Natural killer cell (primary cell): ENCODE data around the gene BARX1. TPM values are rescaled to one million over a fixed set of nuclear protein-coding genes. Genes with fewer than 3 reads are reported as not detected.

ENCODE experiments used
- ATAC-seq, 3 donors: fragments of 150-1000 bp in 2 of 3; fragments of 200-7000 bp in 1 of 3; cut with Tn5 transposase; 1 replicate in 1 of 3; 2 replicates in 2 of 3; pipeline ENCODE4 v1.10.0; 2021; ENCODE audit warnings: mild to moderate bottlenecking in 2 of 3, moderate library complexity in 2 of 3
- DNase-seq, 2 donors: peaks; one replicate each; pipeline versions ENCODE4 v3.0.0 to v3.0.0-alpha.2; 2013 to 2021; ENCODE audit warnings: mixed read lengths in 1 of 2
- H3K27ac ChIP-seq: one replicate; pipeline ENCODE4 v1.5.1; 2013; ENCODE audit warnings: mild to moderate bottlenecking, low read length
- H3K27me3 ChIP-seq: one replicate; pipeline ENCODE4 v1.6.1; 2013; ENCODE audit warnings: low read length; ENCODE audit not compliant: control insufficient read depth, insufficient read depth
- H3K36me3 ChIP-seq: one replicate; pipeline ENCODE4 v1.6.1; 2013; ENCODE audit warnings: low read length; ENCODE audit not compliant: control insufficient read depth, insufficient read depth
- H3K4me1 ChIP-seq: one replicate; pipeline ENCODE4 v1.6.1; 2013; ENCODE audit warnings: low read length; ENCODE audit not compliant: control insufficient read depth, insufficient read depth
- H3K4me3 ChIP-seq: one replicate; pipeline ENCODE4 v1.5.1; 2013; ENCODE audit warnings: low read length
- H3K9me3 ChIP-seq: one replicate; pipeline ENCODE4 v1.6.1; 2013; ENCODE audit warnings: low read length; ENCODE audit not compliant: control insufficient read depth, insufficient read depth
- H3K27ac Mint-ChIP-seq, 2 donors: one replicate each; pipeline ENCODE4 v1.8.0; 2022; ENCODE audit warnings: mild to moderate bottlenecking in 2 of 2, mixed read lengths in 2 of 2, moderate library complexity in 1 of 2
- H3K27me3 Mint-ChIP-seq, 2 donors: one replicate each; pipeline ENCODE4 v1.8.0; 2022; ENCODE audit warnings: low read depth in 2 of 2, mixed read lengths in 2 of 2
- H3K36me3 Mint-ChIP-seq: one replicate; pipeline ENCODE4 v1.8.0; 2022; ENCODE audit warnings: mixed read lengths
- H3K4me1 Mint-ChIP-seq, 2 donors: one replicate each; pipeline ENCODE4 v1.8.0; 2022; ENCODE audit warnings: mixed read lengths in 2 of 2
- H3K4me3 Mint-ChIP-seq: one replicate; pipeline ENCODE4 v1.8.0; 2022; ENCODE audit warnings: mild to moderate bottlenecking, moderate library complexity, mixed read lengths
- H3K9me3 Mint-ChIP-seq, 2 donors: one replicate each; pipeline ENCODE4 v1.8.0; 2022; ENCODE audit warnings: mixed read lengths in 2 of 2
- WGBS: methylation state at CpG from one replicate; pipeline ENCODE4 v1.1.7; 2013; ENCODE audit warnings: missing lambda C conversion rate; ENCODE audit not compliant: insufficient coverage; 5-methylcytosine and 5-hydroxymethylcytosine counted together
- intact Hi-C: fragments of 100-400 bp; cut with micrococcal nuclease; formaldehyde crosslinking; loops from one replicate; pipeline ENCODE4 v1.14.2; 2022
- total RNA-seq, 4 donors: library from RNA; stranded (reverse); fragments of 120-200 nt in 1 of 4; gene quantifications; one replicate each; pipeline versions ENCODE4 v1.2.3 to v1.2.4, GENCODE V29; 2013 to 2022
- TF ChIP-seq, protein P1 (sequence below): fragments of 200-600 bp; IDR thresholded peaks from one replicate; pipeline ENCODE4 v1.8.0; 2022; ENCODE audit warnings: antibody characterized with exemption

BARX1 gene
- total RNA-seq, 3 donors from 2014 or later (not counting 1 experiment from before 2014, with no cell fraction given): not detected

DNA sequence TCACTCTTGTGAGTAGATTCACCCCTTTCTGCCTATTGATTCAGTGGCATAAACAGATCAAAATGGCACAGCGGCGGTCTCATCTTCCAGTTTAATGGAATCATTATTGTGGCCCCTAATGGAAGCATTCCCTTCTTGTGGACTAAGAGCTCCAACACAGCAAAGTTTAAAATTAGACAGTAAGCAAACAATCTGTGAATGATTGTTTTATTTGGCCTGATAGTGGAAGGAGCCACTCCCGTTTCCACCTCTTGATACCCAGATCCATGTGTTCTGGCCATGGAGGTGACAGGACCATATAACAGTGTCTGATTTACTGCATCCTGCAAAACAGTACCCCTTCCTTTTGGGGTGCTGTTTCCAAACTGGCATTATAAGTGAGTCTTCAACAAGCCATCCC, 41.2 kb upstream of the BARX1 start:
- intact Hi-C loops: no loop called here

DNA sequence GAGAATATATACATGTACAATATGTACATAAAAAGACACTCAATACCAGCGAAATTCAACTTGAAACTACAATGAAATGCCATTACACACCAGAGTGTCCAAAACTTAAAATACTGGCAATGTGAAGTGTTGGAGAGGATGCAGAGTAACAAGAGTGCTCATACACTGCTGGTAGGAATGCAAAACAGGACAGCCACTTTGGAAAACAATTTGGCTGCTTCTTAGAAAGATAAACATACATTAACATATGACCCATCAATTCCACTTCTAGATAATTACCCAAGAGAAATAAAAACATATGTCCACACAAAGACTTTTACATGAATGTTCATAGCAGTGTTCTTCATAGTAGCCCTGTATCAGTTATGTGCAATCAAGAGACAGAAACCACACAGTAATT, 39.4 kb upstream of the BARX1 start:
- H3K4me3 ChIP-seq: no peak overlapping the region
- TF ChIP-seq, protein P1, sequence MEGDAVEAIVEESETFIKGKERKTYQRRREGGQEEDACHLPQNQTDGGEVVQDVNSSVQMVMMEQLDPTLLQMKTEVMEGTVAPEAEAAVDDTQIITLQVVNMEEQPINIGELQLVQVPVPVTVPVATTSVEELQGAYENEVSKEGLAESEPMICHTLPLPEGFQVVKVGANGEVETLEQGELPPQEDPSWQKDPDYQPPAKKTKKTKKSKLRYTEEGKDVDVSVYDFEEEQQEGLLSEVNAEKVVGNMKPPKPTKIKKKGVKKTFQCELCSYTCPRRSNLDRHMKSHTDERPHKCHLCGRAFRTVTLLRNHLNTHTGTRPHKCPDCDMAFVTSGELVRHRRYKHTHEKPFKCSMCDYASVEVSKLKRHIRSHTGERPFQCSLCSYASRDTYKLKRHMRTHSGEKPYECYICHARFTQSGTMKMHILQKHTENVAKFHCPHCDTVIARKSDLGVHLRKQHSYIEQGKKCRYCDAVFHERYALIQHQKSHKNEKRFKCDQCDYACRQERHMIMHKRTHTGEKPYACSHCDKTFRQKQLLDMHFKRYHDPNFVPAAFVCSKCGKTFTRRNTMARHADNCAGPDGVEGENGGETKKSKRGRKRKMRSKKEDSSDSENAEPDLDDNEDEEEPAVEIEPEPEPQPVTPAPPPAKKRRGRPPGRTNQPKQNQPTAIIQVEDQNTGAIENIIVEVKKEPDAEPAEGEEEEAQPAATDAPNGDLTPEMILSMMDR: no peak
- H3K27ac Mint-ChIP-seq: no peak overlapping the region
- peaks cover 11% of the 10 kb centered on the region for H3K36me3 Mint-ChIP-seq
- no peaks in the 10 kb centered on the region for H3K4me1 Mint-ChIP-seq
- DNase-seq (no peak), ATAC-seq (no peak)
- H3K27ac ChIP-seq: no peak overlapping the region
- no CpG with 5 or more reads among the region's 1 CpG for WGBS
- no peak overlapping the region for H3K4me3 Mint-ChIP-seq
- no peaks in the 10 kb centered on the region for H3K4me1 ChIP-seq
- peaks cover 4% of the 10 kb centered on the region for H3K9me3 ChIP-seq
- peaks cover 0 to 3% of the 10 kb centered on the region in 2 donors for H3K9me3 Mint-ChIP-seq
- no peaks in the 10 kb centered on the region for H3K36me3 ChIP-seq
- peaks cover 38 to 59% of the 10 kb centered on the region in 2 donors for H3K27me3 Mint-ChIP-seq
- intact Hi-C loops: no loop called here
- peaks cover 5% of the 10 kb centered on the region for H3K27me3 ChIP-seq

More for the DNA sequence above, 41.2 kb upstream of the BARX1 start:
- H3K27ac ChIP-seq: no peak overlapping the region
- TF ChIP-seq, protein P1: no peak
- H3K27me3 Mint-ChIP-seq: peaks cover 32 to 42% of the 10 kb centered on the region in 2 donors
- no peaks in the 10 kb centered on the region for H3K36me3 ChIP-seq
- no peaks in the 10 kb centered on the region for H3K4me1 ChIP-seq
- ATAC-seq: no peak
- H3K36me3 Mint-ChIP-seq: no peaks in the 10 kb centered on the region
- no peak overlapping the region for H3K4me3 Mint-ChIP-seq
- H3K4me1 Mint-ChIP-seq: no peaks in the 10 kb centered on the region
- H3K27ac Mint-ChIP-seq: no peak overlapping the region
- H3K9me3 Mint-ChIP-seq: no peaks in the 10 kb centered on the region
- peaks cover 2% of the 10 kb centered on the region for H3K27me3 ChIP-seq
- no peak for DNase-seq
- WGBS: 92% methylated on average over 3 of the region's 3 CpGs
- H3K9me3 ChIP-seq: no peaks in the 10 kb centered on the region
- no peak overlapping the region for H3K4me3 ChIP-seq

DNA sequence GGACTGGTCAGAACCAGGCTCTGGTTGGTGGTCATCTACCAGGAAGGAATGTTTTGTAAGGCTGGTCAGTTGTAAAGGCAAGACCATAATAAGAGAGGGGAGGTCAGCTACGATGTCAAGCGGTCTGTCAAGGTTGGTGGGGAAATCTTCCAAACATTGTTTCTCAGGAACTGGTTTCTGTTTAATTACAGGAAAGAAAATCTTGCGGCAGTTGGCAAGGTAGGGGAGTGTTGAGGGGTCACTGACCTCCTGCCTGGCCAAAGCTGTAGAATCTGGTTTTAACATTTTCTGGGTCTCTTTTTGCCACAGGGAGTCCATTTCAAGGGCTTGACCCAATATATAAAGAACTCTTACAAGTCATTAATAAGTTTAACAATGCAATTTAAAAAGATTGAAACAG, 39.0 kb upstream of the BARX1 start:
- Histone ChIP-seq H3K4me1 (no peaks in the 10 kb centered on the region), H3K9me3 (peaks cover 4% of the 10 kb centered on the region), H3K4me3 (no peak overlapping the region), H3K27me3 (peaks cover 5% of the 10 kb centered on the region), H3K36me3 (no peaks in the 10 kb centered on the region), H3K27ac (no peak overlapping the region)
- Mint-ChIP-seq H3K27ac (no peak overlapping the region), H3K4me1 (no peaks in the 10 kb centered on the region), H3K27me3 (peaks cover 38 to 63% of the 10 kb centered on the region in 2 donors), H3K4me3 (no peak overlapping the region), H3K36me3 (peaks cover 12% of the 10 kb centered on the region), H3K9me3 (peaks cover 0 to 3% of the 10 kb centered on the region in 2 donors)
- DNase-seq (no peak), ATAC-seq (no peak)
- TF ChIP-seq, protein P1: no peak
- 93% methylated on average over 3 of the region's 3 CpGs for WGBS
- intact Hi-C loops: no loop called here

DNA sequence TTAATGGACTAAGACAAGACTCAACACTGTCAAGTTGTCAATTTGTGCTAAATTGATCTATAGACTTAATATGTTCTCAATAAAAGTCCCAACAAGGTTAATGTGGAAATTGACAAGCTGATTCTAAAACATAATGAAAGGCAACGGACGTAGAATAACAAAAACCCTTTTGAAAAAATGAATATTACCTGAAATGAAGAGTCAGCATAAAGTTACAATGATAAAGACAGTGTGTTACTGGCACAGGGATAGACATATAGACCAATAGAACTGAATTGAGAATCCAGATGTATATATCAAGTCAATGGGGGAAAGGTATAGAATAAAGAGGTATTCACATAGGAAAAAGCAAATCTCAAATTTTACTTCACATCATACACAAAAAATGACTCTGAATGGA, 37.7 kb upstream of the BARX1 start:
- intact Hi-C loops: no loop called here
- Mint-ChIP-seq H3K36me3 (peaks cover 12% of the 10 kb centered on the region), H3K9me3 (peaks cover 0 to 3% of the 10 kb centered on the region in 2 donors), H3K27me3 (peaks cover 43 to 54% of the 10 kb centered on the region in 2 donors), H3K4me3 (no peak overlapping the region), H3K27ac (no peak overlapping the region), H3K4me1 (no peaks in the 10 kb centered on the region)
- Histone ChIP-seq H3K27ac (no peak overlapping the region), H3K4me1 (no peaks in the 10 kb centered on the region), H3K9me3 (peaks cover 4% of the 10 kb centered on the region), H3K4me3 (no peak overlapping the region), H3K27me3 (peaks cover 4% of the 10 kb centered on the region), H3K36me3 (no peaks in the 10 kb centered on the region)
- DNase-seq (no peak), ATAC-seq (no peak)
- TF ChIP-seq, protein P1: no peak
- 100% methylated on average over 2 of the region's 2 CpGs for WGBS
